Left ventricle myocardium superior (tissue), 1 donor: ENCODE results near the gene SPO11. TPM values are rescaled to one million over a fixed set of nuclear protein-coding genes. Genes with fewer than 3 reads are reported as not detected.
A peak's percentile ranks its signal among the peaks of the same experiment; 100 is the strongest.

Experiments
- ATAC-seq: fragments of 200-7000 bp; cut with Tn5 transposase; one replicate; pipeline ENCODE4 v1.9.1; 2020; ENCODE audit warnings: mild to moderate bottlenecking, moderate library complexity
- DNase-seq: peaks from one replicate; pipeline ENCODE4 v3.0.0-alpha.2; 2020
- intact Hi-C: fragments of 100-400 bp; cut with micrococcal nuclease; formaldehyde crosslinking; loops from one replicate; pipeline ENCODE4 v1.11.0; 2022
- microRNA-seq: library from miRNA; unstranded; fragments of <30 nt; microRNA quantifications from one replicate; pipeline ENCODE4 v1.2.0, GENCODE V29; 2020; ENCODE audit warnings: borderline number of aligned reads
- total RNA-seq: library from RNA; stranded (reverse); fragmentation: NEBNext Ultra II Directional; extraction: Animal tissue kit (Norgen Biotek cat#: 25700); gene quantifications from one replicate; pipeline ENCODE4 v1.2.1, GENCODE V29; 2021
- donor health status: DM: no; HTN: yes; CAD: no; lungs with severe emphysema.

The SPO11 gene
- total RNA-seq, 1 donor from 2014 or later: not detected

- ATAC-seq (no peak), DNase-seq (no peak)
Observed at GRCh38 chr20:57384486-57384885, 54.9 kb downstream of the SPO11 start.

GRCh38 chr20:57384953-57385761 is 55.6 kb downstream of the SPO11 start:
- intact Hi-C loops: loop anchor here (10.0 kb wide), 1 partner anchor 50 kb away; no protein-coding TSS in a partner anchor
- no peak for DNase-seq
- peak; percentile 7 for ATAC-seq

More at GRCh38 chr20:57384486-57384885, 54.9 kb downstream of the SPO11 start:
- intact Hi-C loops: loop anchor here (10.0 kb wide), 1 partner anchor 50 kb away; no protein-coding TSS in a partner anchor

GRCh38 chr20:57385940-57386339 is 56.3 kb downstream of the SPO11 start:
- intact Hi-C loops: loop anchor here (10.0 kb wide), 1 partner anchor 49 kb away; no protein-coding TSS in a partner anchor
- DNase-seq (no peak), ATAC-seq (no peak)

GRCh38 chr20:57386762-57387161 is 57.2 kb downstream of the SPO11 start:
- ATAC-seq: no peak
- DNase-seq: no peak
- intact Hi-C loops: loop anchor here (10.0 kb wide), 1 partner anchor 48 kb away; no protein-coding TSS in a partner anchor

GRCh38 chr20:57387463-57387862 is 57.9 kb downstream of the SPO11 start:
- intact Hi-C loops: loop anchor here (10.0 kb wide), 1 partner anchor 47 kb away; no protein-coding TSS in a partner anchor
- no peak for DNase-seq
- ATAC-seq: no peak

- intact Hi-C loops: loop anchor here (10.0 kb wide), 1 partner anchor 47 kb away; no protein-coding TSS in a partner anchor
- ATAC-seq (no peak), DNase-seq (no peak)
Observed at GRCh38 chr20:57387945-57388371, 58.4 kb downstream of the SPO11 start.

- DNase-seq: peak; percentile 92
- intact Hi-C loops: loop anchor here (10.0 kb wide), 1 partner anchor 46 kb away; no protein-coding TSS in a partner anchor
- ATAC-seq: peak; percentile 80
Observed at GRCh38 chr20:57388953-57389694, 59.5 kb downstream of the SPO11 start.

- intact Hi-C loops: loop anchor here (10.0 kb wide), 1 partner anchor 45 kb away; no protein-coding TSS in a partner anchor
- DNase-seq: no peak
- ATAC-seq: no peak
Observed at GRCh38 chr20:57389695-57390603, 60.3 kb downstream of the SPO11 start.

- intact Hi-C loops: no loop called here
- peak; percentile 85 for DNase-seq
- peak; percentile 67 for ATAC-seq
Observed at GRCh38 chr20:57390604-57391438, 61.2 kb downstream of the SPO11 start, which contains the start of gene RBM38. RBM38 (plus strand) TSS chr20:57391396; CDS start chr20:57391582, 186 bp downstream.

GRCh38 chr20:57391439-57392301 is 62.1 kb downstream of the SPO11 start:
- no peak for ATAC-seq
- intact Hi-C loops: no loop called here
- DNase-seq: peak; percentile 56

GRCh38 chr20:57392512-57393271 is 63.1 kb downstream of the SPO11 start:
- intact Hi-C loops: no loop called here
- peak; percentile 82 for DNase-seq
- ATAC-seq: peak; percentile 57

Small RNA genes within 50 kb of the gene (microRNA-seq; reads per million reads assigned to microRNA genes)
- not detected for gene MIR4325

Other genes starting within 250 kb of the SPO11 start
- gene BMP7, start 63.2 kb upstream of the SPO11 start, total RNA-seq: 32.2 TPM
- gene RAE1, start 21.5 kb downstream of the SPO11 start, total RNA-seq: 15.1 TPM
- 89.3 TPM for gene RBM38, start 61.6 kb downstream of the SPO11 start, total RNA-seq
- not detected for gene CTCFL, start 195.3 kb downstream of the SPO11 start, total RNA-seq
- gene PCK1, start 231.3 kb downstream of the SPO11 start, total RNA-seq: 0.62 TPM